ENCODE data around the gene UBE2J2.

UBE2J2 gene

DNA sequence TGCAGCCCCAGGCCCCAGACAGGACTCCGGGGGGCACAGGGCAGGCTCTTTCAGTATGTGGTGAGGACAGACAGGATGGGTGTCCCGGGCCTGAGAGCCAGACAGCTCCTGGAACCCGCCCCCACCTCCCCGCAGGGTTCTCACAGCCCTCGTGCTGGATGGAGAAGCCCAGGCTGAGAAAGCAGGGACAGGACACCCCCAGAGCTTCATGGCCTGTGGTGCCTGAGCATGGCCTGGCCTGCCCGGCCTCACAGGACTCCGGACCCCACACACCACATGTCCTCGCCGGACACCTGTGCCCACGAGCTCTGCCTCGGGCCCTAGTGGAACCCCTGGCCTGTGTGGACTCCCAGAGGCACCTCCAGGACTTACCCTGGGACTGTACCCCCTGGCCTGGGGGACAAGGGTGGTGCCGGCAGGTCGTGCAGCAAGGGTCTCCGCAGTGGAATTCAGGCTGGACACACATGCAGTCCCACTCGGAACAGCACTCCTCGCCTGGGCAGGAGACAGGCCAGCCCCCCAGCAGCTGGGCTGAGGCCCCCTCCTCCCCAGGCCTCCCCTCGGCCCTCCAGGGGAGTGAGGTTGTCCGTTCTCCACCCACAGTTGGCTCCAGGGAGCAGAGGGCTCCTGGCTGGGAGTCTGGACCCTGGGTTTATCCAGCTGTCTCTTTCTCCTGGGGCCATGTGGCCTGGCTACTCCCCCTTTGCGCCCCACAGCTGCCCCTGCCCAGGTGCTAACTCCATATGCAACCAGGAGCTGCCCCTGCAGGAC is 68.5 kb downstream of the UBE2J2 start:
- DNase-seq (ENCODE audit: insufficient read length) (no peak), FAIRE-seq (no peak)
- TF ChIP-seq POLR2A (IDR thresholded peaks at IDR 0.05; ENCODE audit: low read depth, low read length) = no peak
- TF ChIP-seq TAF1 (IDR thresholded peaks at IDR 0.05; ENCODE audit: borderline replicate concordance, low read depth, low read length) = no peak
- no peak for TF ChIP-seq POLR2AphosphoS5 (IDR thresholded peaks at IDR 0.05; ENCODE audit: low read depth, low read length)

DNA sequence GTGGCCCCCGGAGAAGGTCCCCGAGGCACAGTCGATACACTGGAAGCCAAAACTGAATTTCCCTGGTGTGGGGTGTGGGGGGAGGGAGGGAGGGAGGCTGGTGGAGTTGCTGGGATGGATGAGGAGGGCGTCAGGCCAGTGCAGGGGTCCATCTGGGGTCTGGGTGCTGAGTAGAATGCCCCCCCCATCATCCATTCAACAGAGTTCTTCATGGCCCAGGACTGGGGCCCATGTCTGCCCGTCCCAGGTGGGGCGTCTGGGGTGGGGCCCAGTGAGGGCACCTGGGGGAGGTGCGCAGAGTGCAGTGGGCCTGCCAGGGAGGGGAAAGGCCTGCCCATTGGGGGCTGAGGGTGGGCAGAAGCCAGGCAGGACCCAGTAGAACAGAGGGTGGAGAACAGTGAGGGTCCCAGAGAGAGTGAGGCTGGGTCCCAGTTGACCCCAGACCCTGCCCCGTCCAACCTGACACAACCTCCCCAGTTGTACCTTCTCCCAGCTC is 69.2 kb downstream of the UBE2J2 start:
- TF ChIP-seq TAF1 (IDR thresholded peaks at IDR 0.05; ENCODE audit: borderline replicate concordance, low read depth, low read length) (no peak), POLR2AphosphoS5 (IDR thresholded peaks at IDR 0.05; ENCODE audit: low read depth, low read length) (no peak), POLR2A (IDR thresholded peaks at IDR 0.05; ENCODE audit: low read depth, low read length) (no peak)
- no peak for FAIRE-seq
- no peak for DNase-seq (ENCODE audit: insufficient read length)
